HG03520 (cell line): Measurements from ENCODE around the gene MMUT.
"Not testable (repeated sequence)": the region's sequence is repeated elsewhere in the genome, so short reads cannot be mapped to it uniquely, and the experiment has no call there.

Source experiments
- ATAC-seq: cut with Tn5 transposase; IDR thresholded peaks from one replicate; pipeline ENCODE4 v1.9.1; 2021; ENCODE audit warnings: mild to moderate bottlenecking, moderate library complexity; ENCODE audit not compliant: unreplicated experiment

The MMUT gene

GRCh38 chr6:49462927-49463611 lies at the start of gene MMUT, which contains the start of gene CENPQ:
MMUT (minus strand) TSS chr6:49463253; CDS start chr6:49459466, 3,787 bp downstream.
CENPQ (plus strand) TSS chr6:49463370; CDS start chr6:49470177, 6,807 bp downstream.
- peak; percentile 97 for ATAC-seq

- ATAC-seq, result no peak
These were observed 46.3 kb upstream of the MMUT start for GRCh38 chr6:49509342-49509741.

DNA sequence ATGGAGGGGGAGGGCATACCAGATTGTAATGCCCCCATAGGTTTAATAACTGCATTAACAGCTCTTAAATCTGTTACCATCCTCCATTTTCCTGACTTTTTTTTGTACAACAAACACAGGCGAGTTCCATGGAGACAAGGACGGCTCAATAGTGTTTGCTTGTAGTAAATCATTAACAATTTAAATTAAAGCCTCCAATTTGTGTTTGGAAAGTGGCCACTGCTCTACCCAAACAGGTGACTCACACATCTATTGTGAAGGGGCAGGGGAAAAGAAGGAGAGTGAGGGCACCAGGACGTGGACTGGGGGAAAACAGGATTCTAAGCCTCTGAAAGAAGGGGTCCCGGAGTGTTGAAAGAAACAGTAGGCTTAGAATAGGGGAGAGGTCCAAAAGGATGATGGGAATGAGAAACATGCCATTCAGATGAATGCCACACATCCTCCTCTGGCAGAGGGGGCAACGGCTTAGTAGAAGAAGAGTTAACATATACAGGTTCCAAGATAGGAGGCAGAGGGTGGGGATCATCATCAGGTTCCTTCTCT lies 43.6 kb upstream of the MMUT start:
- no peak for ATAC-seq

DNA sequence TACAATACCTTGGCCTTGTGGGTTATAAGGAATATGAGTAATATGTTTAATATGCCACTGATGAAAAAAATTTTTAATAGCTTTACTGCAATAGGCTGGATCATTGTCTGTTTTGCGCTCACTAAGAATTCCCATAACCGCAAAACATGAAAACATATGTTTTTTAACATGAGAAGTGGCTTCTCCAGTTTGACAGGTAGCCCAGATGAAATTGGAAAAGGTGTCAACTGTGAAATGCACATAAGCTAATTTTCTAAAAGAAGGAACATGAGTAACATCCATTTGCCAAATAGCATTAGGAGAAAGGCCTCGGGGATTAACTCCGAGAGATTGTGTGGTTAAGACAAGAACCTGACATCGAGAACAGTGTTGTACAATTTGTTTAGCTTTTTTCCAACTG lies 41.6 kb upstream of the MMUT start:
- no peak for ATAC-seq

DNA sequence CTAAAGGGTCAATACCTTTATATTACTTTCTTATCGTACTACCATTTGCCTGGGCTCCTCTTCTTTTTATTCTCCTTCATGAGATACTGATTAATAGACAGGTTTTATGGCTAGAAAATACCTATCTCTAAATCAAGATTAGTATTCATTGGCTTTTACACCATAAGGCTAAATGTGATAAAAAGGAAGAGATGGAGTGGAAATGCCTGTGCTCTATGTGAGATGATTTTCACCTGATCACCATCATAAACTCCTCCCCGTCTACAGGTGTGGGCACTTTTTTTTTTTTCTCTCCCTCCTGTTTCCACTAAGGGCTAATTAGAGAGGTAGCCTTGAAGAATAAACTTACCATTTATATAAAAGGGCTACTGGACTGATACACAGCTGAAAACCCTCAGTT lies 36.6 kb upstream of the MMUT start, which contains the start of gene GLYATL3:
Gene GLYATL3 (plus strand): TSS at position 301 of the 400 bp plus-strand sequence. CDS start 12,068 bp downstream, outside the sequence.
- no peak for ATAC-seq

GRCh38 chr6:49499126-49499525 lies 36.1 kb upstream of the MMUT start:
- no peak for ATAC-seq

- no peak for ATAC-seq
These were observed 34.3 kb upstream of the MMUT start for GRCh38 chr6:49497304-49497703.

GRCh38 chr6:49490633-49491032 lies 27.6 kb upstream of the MMUT start:
- ATAC-seq, result no peak

DNA sequence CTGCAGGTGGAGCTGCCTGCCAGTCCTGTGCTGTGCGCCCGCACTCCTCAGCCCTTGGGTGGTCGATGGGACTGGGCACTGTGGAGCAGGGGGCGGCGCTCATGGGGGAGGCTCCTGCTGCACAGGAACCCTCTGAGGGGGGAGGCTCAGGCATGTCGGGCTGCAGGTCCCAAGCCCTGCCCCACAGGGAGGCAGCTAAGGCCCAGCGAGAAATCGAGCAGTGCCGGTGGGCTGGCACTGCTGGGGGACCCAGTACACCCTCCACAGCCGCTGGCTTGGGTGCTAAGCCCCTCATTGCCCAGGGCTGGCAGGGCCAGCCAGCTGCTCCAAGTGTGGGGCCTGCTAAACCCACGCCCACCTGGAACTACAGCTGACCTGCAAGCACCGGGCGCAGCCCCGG lies 20.3 kb upstream of the MMUT start:
- ATAC-seq, result not testable (repeated sequence)

GRCh38 chr6:49481846-49482245 lies 18.8 kb upstream of the MMUT start:
- not testable (repeated sequence) for ATAC-seq

- ATAC-seq, result no peak
These were observed 16.4 kb upstream of the MMUT start for GRCh38 chr6:49479308-49479970.

DNA sequence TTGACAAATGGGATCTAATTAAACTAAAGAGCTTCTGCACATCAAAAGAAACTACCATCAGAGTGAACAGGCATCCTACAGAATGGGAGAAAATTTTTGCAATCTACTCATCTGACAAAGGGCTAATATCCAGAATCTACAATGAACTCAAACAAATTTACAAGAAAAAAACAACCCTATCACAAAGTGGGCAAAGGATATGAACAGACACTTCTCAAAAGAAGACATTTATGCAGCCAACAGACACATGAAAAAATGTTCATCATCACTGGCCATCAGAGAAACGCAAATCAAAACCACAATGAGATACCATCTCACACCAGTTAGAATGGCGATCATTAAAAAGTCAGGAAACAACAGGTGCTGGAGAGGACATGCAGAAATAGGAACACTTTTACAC lies 13.5 kb upstream of the MMUT start:
- not testable (repeated sequence) for ATAC-seq

- no peak for ATAC-seq
These were observed 5.0 kb upstream of the MMUT start for GRCh38 chr6:49468042-49468441.

DNA sequence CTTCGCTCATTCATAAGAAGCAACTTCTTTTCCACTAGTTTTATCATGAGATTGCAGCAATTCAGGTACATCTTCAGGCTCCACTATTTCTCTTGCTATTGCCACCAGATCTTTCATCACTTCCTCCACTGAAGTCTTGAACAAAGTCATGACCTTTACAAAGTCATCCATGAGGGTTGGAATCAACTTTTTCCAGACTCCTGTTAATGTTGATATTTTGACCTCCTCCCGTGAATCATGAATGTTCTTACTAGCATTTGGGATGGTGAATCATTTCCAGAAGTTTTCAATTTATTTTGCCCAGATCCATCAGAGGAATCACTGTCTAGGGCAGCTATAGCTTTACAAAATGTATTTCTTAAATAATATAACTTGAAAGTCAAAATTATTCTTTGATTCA lies 1.6 kb upstream of the MMUT start:
- ATAC-seq, result no peak

DNA sequence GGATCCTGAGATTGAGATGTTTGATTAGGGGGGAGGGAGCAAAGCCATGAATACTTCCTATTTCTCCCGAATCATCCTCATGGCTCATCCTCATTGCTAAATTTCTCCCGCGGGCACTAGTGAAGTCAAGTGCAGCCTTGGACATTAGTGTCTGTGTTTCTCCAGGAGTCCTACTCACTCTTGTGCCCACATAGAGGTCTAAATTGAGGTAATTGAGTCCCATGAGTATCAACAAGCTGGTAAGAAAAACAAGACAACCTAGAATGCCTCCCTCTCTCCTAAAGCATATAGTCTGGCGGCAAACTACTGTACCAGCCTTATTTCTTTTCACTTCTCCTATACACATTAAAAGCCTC lies 537 bp upstream of the MMUT start:
- ATAC-seq, result no peak

DNA sequence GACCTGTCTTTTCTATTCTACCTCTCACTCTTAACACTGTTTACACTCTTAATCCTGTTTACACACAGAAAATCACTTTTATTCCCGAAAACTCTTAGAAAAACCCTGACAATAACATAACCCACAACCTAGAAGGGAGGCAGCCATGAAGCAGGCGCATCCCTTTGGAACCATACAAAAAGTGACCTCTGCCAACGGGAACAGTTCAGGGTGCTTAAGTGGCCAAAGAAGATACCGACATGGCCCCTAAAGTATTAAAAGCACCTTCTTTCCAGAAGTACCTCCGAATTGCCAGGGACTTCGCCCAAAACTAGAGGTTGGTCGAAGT lies 490 bp downstream of the MMUT start:
- no peak for ATAC-seq

- no peak for ATAC-seq
These were observed 982 bp downstream of the MMUT start for GRCh38 chr6:49462071-49462470.

DNA sequence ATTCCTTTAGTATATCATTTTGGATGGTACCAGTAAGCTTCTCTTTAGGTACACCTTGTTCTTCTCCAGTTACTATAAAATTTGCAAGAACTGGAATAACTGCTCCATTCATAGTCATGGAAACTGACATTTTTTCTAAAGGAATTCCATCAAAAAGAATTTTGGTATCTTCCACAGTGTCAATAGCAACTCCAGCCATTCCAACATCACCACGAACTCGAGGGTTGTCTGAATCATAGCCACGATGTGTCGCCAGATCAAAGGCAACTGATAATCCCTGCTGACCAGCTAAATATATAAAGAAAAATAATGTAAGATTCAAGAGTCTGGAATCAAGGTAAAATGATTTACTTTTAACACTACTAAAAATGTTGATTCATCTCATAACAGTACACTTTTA lies 5.3 kb downstream of the MMUT start:
- no peak for ATAC-seq

GRCh38 chr6:49454787-49455709 lies 8.0 kb downstream of the MMUT start:
- peak; percentile 44 for ATAC-seq

DNA sequence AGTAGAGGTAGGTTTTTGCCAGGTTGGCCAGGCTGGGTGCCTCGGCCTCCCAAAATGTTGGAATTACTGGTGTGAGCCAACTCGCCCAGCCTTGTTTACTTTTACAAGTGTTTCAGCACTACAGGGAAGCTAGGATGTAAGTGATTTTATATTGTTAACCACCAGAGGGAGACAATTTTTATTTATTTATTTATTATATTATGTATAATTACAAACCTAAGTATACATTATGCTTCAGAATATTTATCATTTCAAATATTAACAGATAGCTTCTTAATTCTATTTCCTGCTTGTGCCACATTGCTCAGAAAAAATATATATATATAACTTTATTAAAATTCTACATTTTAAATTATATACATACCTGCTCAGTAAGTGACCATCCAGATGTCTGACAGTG lies 9.8 kb downstream of the MMUT start:
- ATAC-seq, result no peak

DNA sequence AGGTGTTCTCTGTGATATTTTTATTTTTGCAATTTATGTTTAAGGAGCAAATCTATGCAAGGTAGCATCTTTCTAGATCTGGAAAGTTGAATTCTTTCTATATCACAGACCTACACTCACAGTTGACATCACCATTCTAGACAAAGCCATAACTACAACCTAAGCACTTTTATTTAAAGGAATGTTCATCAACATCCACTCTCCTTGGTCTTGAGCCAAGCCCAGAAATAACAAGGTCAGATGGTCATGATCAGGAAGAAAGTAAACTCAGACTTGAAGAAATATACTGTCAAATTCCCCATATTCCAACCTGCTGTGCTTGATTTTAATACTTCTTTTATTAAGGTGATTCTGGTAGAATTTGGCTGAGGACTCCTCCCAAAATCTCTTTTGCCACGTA lies 32.2 kb downstream of the MMUT start:
- no peak for ATAC-seq
